ENCODE data around the gene RAB9A.

DNA sequence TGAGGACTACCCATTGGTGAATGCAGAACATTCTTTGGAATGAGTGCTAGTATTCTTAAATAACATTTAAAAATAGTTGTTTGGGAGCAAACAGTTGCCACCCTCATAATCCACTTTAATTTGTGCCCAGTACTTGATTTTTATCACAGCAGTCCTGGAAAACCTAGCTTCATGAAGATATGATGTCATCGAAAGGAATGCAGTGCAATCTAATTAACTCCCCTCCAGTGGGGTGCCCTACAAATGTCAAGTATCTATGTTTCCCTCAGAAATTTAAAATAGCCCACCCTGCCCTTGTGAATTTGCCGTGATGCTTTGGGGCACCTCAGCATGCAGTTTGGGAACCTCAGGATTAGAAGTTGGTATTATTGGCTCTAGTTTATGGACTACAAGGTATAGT lies 5.4 kb downstream of the RAB9A start:
- TF ChIP-seq KDM5A (IDR thresholded peaks at IDR 0.05; ENCODE audit: low read length) (no peak), JUND (IDR thresholded peaks at IDR 0.05; ENCODE audit: low read length) (no peak), BCL11A (IDR thresholded peaks at IDR 0.05; ENCODE audit: low read depth in 2 of 2, low read length in 2 of 2) (no peak), CEBPB (IDR thresholded peaks at IDR 0.05; ENCODE audit: low read depth, low read length) (no peak), EZH2 (IDR thresholded peaks at IDR 0.05; ENCODE audit: low read depth, low read length, severe bottlenecking) (no peak)
- TF ChIP-seq, protein P1, sequence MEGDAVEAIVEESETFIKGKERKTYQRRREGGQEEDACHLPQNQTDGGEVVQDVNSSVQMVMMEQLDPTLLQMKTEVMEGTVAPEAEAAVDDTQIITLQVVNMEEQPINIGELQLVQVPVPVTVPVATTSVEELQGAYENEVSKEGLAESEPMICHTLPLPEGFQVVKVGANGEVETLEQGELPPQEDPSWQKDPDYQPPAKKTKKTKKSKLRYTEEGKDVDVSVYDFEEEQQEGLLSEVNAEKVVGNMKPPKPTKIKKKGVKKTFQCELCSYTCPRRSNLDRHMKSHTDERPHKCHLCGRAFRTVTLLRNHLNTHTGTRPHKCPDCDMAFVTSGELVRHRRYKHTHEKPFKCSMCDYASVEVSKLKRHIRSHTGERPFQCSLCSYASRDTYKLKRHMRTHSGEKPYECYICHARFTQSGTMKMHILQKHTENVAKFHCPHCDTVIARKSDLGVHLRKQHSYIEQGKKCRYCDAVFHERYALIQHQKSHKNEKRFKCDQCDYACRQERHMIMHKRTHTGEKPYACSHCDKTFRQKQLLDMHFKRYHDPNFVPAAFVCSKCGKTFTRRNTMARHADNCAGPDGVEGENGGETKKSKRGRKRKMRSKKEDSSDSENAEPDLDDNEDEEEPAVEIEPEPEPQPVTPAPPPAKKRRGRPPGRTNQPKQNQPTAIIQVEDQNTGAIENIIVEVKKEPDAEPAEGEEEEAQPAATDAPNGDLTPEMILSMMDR (IDR thresholded peaks at IDR 0.05; ENCODE audit: control extremely low read depth in 1 of 3, insufficient read depth in 1 of 3, low read depth in 1 of 3, low read length in 3 of 3) = no peak
- TF ChIP-seq, protein P2, sequence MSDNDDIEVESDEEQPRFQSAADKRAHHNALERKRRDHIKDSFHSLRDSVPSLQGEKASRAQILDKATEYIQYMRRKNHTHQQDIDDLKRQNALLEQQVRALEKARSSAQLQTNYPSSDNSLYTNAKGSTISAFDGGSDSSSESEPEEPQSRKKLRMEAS (IDR thresholded peaks at IDR 0.05) = no peak

Data from H1 (cell line).